HepG2 (cell line): ENCODE data around the gene AFF1. TPM values are rescaled to one million over a fixed set of nuclear protein-coding genes. Genes with fewer than 3 reads are reported as not detected.

Experiments
- ADNP ChIP-seq: sonication (generic); formaldehyde crosslinking; IDR thresholded peaks from 2 replicates; pipeline ENCODE4 v1.4.0; 2020; ENCODE audit warnings: missing genetic modification reagents
- ARID5B ChIP-seq: IDR thresholded peaks from 2 replicates; pipeline ENCODE4 v1.4.0; 2020; ENCODE audit warnings: mild to moderate bottlenecking, missing genetic modification reagents
- ELF3 ChIP-seq: IDR thresholded peaks from 2 replicates; pipeline ENCODE4 v1.6.1; 2016; ENCODE audit warnings: missing genetic modification reagents, missing compliant biosample characterization
- GFI1 ChIP-seq: sonication (generic); formaldehyde crosslinking; IDR thresholded peaks from 2 replicates; pipeline ENCODE4 v1.5.0; 2020; ENCODE audit warnings: missing genetic modification reagents, mild to moderate bottlenecking, borderline replicate concordance
- HIVEP1 ChIP-seq: sonication (generic); formaldehyde crosslinking; IDR thresholded peaks from 2 replicates; pipeline ENCODE4 v1.4.0; 2020; ENCODE audit warnings: mild to moderate bottlenecking, missing genetic modification reagents
- ISL2 ChIP-seq: sonication (generic); formaldehyde crosslinking; IDR thresholded peaks from 2 replicates; pipeline ENCODE4 v1.5.0; 2020; ENCODE audit warnings: missing genetic modification reagents
- NFAT5 ChIP-seq: sonication (generic); formaldehyde crosslinking; IDR thresholded peaks from 2 replicates; pipeline ENCODE4 v1.4.0; 2020; ENCODE audit warnings: missing genetic modification reagents
- PPARG ChIP-seq: conservative IDR thresholded peaks from 2 replicates; pipeline ENCODE4 v1.6.1; 2016; ENCODE audit warnings: missing biosample characterization, missing genetic modification reagents
- SAP130 ChIP-seq: IDR thresholded peaks from 2 replicates; pipeline ENCODE4 v1.6.1; 2016; ENCODE audit warnings: low read depth
- SIN3A ChIP-seq: IDR thresholded peaks from 2 replicates; pipeline ENCODE4 v1.6.1; 2011; ENCODE audit warnings: low read depth, mild to moderate bottlenecking, control low read depth, low read length, borderline replicate concordance
- SMAD3 ChIP-seq: sonication (generic); formaldehyde crosslinking; IDR thresholded peaks from 2 replicates; pipeline ENCODE4 v1.4.0; 2020; ENCODE audit warnings: missing genetic modification reagents
- SPEN ChIP-seq: sonication (generic); formaldehyde crosslinking; IDR thresholded peaks from 2 replicates; pipeline ENCODE4 v1.5.1; 2020; ENCODE audit warnings: low read depth, mild to moderate bottlenecking, missing genetic modification reagents
- TBX2 ChIP-seq: sonication (generic); formaldehyde crosslinking; IDR thresholded peaks from 2 replicates; pipeline ENCODE4 v1.5.0; 2020; ENCODE audit warnings: missing genetic modification reagents, mild to moderate bottlenecking, borderline replicate concordance
- ZBTB25 ChIP-seq: IDR thresholded peaks from 2 replicates; pipeline ENCODE4 v1.6.1; 2018; ENCODE audit warnings: missing genetic modification reagents
- ZFP37 ChIP-seq: sonication (generic); formaldehyde crosslinking; IDR thresholded peaks from 2 replicates; pipeline ENCODE4 v1.4.0; 2020; ENCODE audit warnings: missing genetic modification reagents, borderline replicate concordance
- ZGPAT ChIP-seq: IDR thresholded peaks from 2 replicates; pipeline ENCODE4 v1.6.1; 2016; ENCODE audit warnings: mild to moderate bottlenecking
- ZNF512 ChIP-seq: sonication (generic); formaldehyde crosslinking; IDR thresholded peaks from 2 replicates; pipeline ENCODE4 v1.4.0; 2020; ENCODE audit warnings: mild to moderate bottlenecking, missing genetic modification reagents
- polyA plus RNA-seq, 8 experiments: library from polyadenylated mRNA; depleted of rRNA in 3 of 8; stranded (reverse) in 7 of 8; unstranded in 1 of 8; fragments of >200 nt; fragmentation: Illumina TruSeq in 4 of 8; extraction: Trizol in 4 of 8; gene quantifications; 2 replicates each; pipeline versions ENCODE4 v1.2.1 to v1.2.3, GENCODE V29; 2011 to 2016; ENCODE audit warnings: low read depth in 4 of 8, missing spikeins in 1 of 8, mixed read lengths in 1 of 8; ENCODE audit not compliant: insufficient read depth in 1 of 8
- total RNA-seq, 5 experiments: library from RNA; depleted of rRNA; stranded (reverse); fragments of >200 nt; fragmentation: Illumina TruSeq; extraction: Trizol; gene quantifications; 2 replicates each; pipeline ENCODE4 v1.2.3, GENCODE V29; 2016; ENCODE audit warnings: low read depth in 1 of 5

The AFF1 gene
- total and polyA plus RNA-seq, 2 of the 13 experiments (the other 11 are each of a cell fraction or from before 2014, with no cell fraction given), result 15.5 to 15.9 TPM

- TF ChIP-seq ZNF512 (CRISPR knock-in tag) (0 out of 2 replicates have a peak, but pooled peaks have one; percentile 26), SIN3A (no peak), ISL2 (peak; percentile 89), ARID5B (CRISPR knock-in tag) (peak; percentile 83), SAP130 (CRISPR knock-in tag) (peak; percentile 68; the same call in 1 of the 2 replicates), ELF3 (peak; percentile 18; the same call in 1 of the 2 replicates), GFI1 (CRISPR knock-in tag) (peak; percentile 70; the same call in 1 of the 2 replicates), SPEN (CRISPR knock-in tag) (no peak), ZBTB25 (CRISPR knock-in tag) (0 out of 2 replicates have a peak, but pooled peaks have one; percentile 43), HIVEP1 (CRISPR knock-in tag) (no peak), ADNP (no peak), TBX2 (CRISPR knock-in tag) (peak; percentile 49), NFAT5 (CRISPR knock-in tag) (no peak), ZFP37 (no peak), ZGPAT (no peak), PPARG (peak; percentile 74; the same call in 1 of the 2 replicates), SMAD3 (no peak)
Measured at GRCh38 chr4:86973668-86974067, 38.9 kb downstream of the AFF1 start (continued).
